A204.1 (cell line): ENCODE results near the gene HOXA6.

Source experiments
- FAIRE-seq: peaks from 2 replicates; lab custom pipeline; 2012; peaks lifted over from hg19 to GRCh38; lab: Jason Lieb, UNC

HOXA6 gene

DNA sequence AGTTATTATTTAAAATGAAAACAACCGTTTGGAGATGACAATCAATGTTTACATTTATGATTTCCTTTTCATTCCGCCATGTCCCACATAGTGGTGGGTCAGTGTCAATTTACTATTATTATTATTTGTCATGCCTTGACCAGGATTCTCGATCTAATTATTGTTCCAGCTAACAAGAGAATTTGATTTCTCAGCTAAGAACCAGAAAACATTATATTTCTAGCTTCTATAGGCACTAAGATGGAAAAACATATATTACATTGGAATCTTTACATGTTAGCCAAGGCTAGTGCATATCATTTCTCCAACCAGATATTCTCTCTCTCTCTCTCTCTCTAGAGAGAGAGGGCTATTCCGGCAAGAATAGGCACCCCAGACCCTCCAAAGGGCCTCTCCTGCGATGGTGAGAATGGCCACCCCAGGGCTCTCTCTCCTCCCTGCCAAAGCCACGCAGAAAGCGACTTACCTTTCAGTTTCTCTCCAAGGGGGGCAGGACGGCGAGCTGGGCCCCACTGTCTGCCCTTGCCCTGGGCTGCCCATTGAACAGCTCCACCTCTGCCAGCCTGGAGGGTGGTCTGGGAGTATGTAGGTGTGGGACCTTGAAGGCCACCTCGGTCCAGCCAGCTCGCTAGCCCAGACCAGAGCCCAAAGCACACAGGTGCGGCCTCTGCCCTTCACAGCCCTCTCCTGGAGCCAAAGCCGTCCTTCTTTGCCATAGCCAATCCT is 2.4 kb upstream of the HOXA6 start:
- FAIRE-seq, result no peak

DNA sequence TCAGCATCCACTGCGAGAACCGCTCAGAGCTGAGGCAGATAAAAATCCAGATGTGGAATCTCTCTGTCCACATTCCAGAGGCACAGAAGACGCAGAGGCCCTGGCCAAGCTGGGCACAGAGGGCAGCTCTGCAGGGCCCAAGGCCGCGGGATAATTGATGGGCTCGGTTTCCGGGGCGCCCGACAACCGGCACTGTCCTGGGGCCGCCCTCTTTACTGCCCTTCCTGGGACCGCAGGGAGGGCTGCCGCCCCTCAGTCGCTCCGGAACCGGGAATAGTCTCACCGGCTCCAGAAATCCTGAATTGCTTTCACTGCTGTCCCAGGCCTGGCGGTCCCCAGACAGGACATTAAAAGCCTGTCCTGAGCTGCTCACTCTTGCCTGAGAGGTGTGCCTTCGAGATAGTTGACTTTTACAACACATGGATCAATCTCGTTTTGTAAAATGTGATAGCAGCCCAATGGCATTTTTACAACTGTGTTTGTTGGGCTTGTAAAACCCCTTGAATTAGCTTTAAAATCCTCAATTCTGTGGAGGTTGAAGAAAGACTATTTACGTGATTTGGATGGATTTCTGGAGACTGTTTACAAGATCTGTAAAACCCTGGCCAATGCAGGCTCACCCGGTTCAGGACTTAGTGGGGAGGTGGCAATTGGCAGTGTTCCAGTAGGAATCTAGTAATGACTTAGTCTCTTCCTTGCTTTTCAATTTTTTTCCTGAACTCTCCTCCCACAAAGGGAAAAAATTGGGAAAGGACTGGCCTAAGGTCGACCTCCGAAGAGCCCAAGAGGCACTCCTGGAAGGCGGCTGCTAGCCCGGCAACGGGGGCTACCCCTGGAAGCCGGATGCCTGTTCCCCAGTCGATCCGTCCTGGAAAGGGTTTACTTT is 1.4 kb upstream of the HOXA6 start:
- FAIRE-seq, result no peak

DNA sequence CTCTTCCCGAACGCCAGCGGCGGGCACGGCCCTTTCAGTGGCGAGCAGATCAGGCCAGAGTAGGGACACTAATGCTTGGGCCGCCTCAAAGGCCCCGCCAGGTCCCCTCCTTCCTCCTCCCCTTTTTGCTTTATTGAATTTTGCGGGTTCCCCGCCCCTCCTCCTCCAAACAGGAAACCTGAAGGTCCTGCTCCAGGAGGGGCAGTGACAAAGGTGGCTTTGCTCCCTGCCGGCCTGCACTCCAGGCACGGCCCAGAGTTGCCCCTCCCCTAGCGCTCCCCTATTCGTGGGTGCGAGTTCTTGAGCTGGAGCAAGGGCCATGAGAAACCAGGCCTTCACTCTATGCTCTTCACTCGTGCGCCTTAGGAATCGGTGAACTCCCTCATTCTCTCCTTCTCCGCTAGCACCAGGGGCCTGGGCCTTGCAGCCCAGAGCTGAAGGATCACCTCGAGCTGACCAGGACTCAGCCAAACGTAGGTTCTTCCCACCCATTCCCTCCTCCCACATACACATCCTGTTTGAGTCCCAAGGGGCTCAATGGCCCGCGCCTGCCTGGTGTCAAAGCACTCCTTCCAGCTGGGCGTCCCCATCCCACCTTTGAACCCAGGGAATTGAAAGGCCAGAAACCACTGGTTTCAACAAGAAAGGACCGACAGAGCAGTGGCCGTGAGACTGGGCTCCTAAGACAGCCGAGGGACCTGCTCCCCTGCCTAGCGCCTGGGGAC is 619 bp upstream of the HOXA6 start:
- no peak for FAIRE-seq

DNA sequence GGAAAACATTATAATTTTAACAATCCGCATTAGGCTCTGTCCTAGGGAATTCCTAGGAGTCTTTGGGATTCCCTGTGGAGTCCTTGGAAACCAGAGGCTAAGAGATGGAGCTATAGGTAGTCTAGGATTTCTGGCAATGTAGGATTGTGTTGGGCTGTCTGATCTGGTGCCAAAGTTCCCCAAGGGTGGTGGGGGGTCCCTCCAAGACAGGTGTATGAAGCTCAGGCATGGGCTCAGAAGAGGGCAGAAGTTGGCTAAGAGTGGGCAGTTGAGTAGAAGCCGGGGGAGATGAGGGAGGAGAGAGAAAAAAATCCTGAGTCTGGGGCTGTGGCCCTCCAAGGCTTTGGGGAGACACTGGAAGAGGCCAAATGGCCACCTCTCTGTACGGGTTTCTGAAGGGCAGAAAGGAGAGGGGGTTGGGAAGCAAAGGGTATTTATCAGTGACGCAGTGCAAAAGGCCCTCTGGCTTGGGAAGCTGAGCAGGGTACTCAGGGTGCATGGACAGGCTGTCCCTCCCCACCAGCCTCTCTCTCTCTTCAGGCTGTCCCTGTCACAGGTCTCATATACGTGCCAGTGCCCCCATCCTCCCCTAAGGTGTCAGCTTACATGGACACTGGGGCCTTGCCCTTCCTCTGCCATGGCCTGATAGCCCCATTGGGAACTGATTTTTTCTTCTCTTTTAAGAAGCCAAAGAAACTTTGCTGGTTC is 929 bp downstream of the HOXA6 start:
- FAIRE-seq, result no peak

DNA sequence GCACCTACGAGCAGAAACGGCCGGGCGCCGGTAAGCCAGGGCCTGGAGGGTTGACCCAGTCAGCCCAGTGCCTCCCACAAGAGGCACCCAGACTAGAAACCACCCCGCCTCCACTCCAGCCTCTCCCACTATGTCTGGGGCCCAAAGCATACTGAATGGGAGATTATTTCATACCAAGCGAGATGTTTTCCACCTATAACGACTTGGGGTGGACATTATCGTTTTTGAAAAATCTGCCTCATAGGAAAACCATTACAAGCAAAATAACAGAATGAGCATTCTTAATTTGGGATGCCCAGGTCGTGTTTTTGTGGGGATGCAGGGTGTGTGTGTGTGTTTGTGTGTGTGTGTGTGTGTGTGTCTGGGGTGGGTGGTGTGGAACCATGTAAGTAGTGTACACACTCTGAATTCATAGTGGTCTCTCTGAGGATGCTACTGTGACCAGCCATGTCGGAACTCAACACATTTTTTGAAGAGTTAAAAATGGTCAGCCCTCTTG is 1.6 kb downstream of the HOXA6 start:
- FAIRE-seq, result no peak

GRCh38 chr7:27145165-27145913 is 2.2 kb downstream of the HOXA6 start:
- FAIRE-seq, result no peak

- no peak for FAIRE-seq
Observed at GRCh38 chr7:27144781-27145164, 2.8 kb downstream of the HOXA6 start.

DNA sequence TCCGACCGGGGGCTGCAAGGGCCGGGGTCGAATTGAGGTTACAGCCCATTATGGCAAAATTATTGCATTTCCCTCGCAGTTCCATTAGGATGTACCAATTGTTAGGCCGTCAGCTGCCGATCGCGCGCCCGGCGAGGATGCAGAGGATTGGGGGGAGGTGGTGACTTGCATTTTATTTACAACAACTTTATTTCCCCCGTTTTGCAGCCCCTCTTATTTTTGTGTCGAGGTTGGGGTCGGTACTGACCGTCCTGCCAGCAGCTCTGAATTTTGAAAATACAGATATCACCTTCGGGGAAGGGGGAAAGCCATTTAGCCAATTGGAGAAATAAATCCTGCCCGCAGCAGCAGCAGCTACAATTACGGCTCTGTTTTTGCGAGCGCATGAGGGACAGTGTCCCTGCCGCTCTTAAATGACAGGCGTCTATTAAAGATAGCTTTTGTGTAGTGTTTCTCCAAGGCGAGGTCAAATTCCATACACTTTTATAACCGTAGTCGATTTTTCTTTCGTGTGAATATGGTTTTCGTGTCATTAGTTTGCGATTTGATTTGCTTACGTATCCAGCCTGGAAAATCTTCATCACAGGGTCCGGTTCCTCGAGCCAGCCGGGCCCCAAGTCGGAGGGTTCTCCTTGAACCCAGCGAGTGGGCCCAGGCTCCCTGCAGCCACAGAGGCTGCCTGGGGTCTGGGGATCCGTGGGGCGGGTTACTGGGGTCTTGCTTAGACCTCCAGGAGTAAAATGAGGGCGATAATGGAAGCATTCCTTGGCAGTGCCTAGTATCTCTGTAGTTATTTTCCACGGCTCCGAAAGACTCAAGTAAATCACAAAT is 3.4 kb downstream of the HOXA6 start:
- no peak for FAIRE-seq

DNA sequence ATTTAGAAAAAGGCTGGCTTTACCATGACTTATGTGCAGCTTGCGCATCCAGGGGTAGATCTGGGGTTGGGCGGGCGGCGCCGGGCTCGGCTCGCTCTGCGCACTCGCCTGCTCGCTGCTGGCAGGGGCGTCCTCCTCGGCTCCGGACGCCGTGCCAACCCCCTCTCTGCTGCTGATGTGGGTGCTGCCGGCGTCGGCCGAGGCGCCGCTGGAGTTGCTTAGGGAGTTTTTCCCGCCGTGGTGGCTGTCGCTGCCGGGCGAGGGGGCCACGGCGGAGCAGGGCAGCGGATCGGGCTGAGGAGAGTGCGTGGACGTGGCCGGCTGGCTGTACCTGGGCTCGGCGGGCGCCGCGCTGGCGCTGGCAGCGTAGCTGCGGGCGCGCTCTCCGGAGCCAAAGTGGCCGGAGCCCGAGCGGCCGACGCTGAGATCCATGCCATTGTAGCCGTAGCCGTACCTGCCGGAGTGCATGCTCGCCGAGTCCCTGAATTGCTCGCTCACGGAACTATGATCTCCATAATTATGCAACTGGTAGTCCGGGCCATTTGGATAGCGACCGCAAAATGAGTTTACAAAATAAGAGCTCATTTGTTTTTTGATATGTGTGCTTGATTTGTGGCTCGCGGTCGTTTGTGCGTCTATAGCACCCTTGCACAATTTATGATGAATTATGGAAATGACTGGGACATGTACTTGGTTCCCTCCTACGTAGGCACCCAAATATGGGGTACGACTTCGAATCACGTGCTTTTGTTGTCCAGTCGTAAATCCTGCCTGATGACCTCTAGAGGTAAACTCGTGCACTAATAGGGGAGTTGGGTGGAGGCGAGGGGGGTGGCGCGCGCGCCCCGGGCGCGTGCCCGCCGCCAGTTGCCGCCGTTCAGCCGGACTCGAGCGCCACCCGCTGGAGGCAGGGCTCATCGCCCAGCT is 4.3 kb downstream of the HOXA6 start, which contains the start of gene HOXA5:
HOXA5 (minus strand) TSS at position 659 of the 927 bp plus-strand sequence; CDS start at position 585, 74 bp downstream.
- no peak for FAIRE-seq

DNA sequence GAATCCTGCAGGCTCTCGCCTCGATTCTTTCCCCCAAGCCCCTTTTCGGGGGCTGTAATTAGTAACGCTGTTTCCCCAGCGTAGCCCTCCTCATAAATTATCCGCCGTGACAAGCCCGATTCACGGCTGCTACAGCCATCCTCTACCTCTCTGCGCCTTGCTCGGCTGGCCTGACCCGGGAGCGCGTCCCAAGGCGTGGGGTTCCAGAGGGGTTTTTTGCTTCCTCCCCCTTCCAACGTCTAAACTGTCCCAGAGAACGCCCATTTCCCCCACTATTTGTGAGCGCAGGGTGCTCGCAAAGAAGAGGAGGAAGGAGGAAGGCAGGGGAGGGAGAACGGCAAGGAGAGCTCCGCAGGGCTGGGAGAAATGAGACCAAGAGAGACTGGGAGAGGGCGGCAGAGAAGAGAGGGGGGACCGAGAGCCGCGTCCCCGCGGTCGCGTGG is 5.0 kb downstream of the HOXA6 start:
- no peak for FAIRE-seq

GRCh38 chr7:27141923-27142579 is 5.5 kb downstream of the HOXA6 start:
- FAIRE-seq, result no peak

GRCh38 chr7:27141137-27141922 is 6.2 kb downstream of the HOXA6 start:
- FAIRE-seq, result no peak

- FAIRE-seq, result no peak
Observed at GRCh38 chr7:27140126-27140857, 7.3 kb downstream of the HOXA6 start.

- no peak for FAIRE-seq
Observed at GRCh38 chr7:27139334-27140125, 8.0 kb downstream of the HOXA6 start.

DNA sequence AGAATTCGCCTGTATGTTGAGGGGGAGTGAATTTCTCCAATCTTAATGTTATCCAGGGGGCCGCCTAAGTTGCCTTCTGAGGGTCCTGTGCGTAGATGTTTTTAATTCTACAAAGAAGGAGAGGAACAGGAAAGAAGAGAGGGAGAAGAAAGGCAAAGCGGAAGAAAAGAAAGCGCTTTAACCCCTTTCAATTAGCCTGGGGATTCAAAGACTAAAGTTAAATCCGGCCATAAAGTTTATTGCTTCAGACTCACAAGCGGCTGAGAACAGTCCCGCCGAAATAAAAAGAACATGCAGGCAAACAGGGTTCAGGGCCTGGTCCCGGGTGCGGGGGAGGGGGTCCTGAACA is 8.6 kb downstream of the HOXA6 start:
- FAIRE-seq, result no peak

DNA sequence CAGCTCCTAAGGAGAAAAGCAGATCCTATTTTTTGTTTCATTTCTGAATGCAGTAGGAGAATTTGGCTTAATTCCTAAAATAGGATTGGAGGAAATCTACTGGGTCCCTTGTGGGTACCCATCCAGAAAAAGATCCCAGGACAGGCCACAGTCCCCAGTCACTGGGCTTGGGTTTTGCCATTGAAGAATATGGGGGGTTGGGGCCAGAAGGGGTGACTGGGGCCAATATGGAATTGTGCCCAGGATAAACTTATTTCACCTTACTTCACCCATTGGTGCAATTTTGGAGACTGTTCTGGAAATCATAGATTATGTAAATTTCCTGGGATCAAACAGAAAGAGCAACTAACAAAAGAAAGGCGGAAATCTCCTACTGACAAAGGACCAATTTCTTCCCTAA is 9.1 kb downstream of the HOXA6 start:
- FAIRE-seq, result no peak
